Left lobe of liver (tissue), 2 donors: ENCODE data around the gene CAPS2. TPM values are rescaled to one million over a fixed set of nuclear protein-coding genes. Genes with fewer than 3 reads are reported as not detected.
"Not testable (repeated sequence)": the region's sequence is repeated elsewhere in the genome, so short reads cannot be mapped to it uniquely, and the experiment has no call there.

Source experiments
- ATAC-seq: fragments of 200-7000 bp; cut with Tn5 transposase; one replicate; pipeline ENCODE4 v1.9.1; 2020; ENCODE audit warnings: mild to moderate bottlenecking, moderate library complexity
- DNase-seq: peaks from one replicate; pipeline ENCODE4 v3.0.0-alpha.2; 2020; ENCODE audit warnings: low spot score
- total RNA-seq: library from RNA; stranded (reverse); gene quantifications from one replicate; pipeline ENCODE4 v1.2.1, GENCODE V29; 2021
- donor health status: DM: no; HTN: no; CAD: no; lungs with moderate emphysema.
- donor health status: DM: no; HTN: yes; CAD: no.

The CAPS2 gene
- 4.1 TPM for total RNA-seq

GRCh38 chr12:75329918-75330826, at the start of gene CAPS2:
TSS of gene CAPS2 (minus strand) at chr12:75330324. CDS start at chr12:75326498, 3,826 bp downstream.
- DNase-seq = peak; percentile 92

GRCh38 chr12:75378354-75378753, 48.2 kb upstream of the CAPS2 start:
- no peak for DNase-seq
- no peak for ATAC-seq

More at GRCh38 chr12:75329918-75330826, at the start of gene CAPS2:
- ATAC-seq = peak; percentile 94

- ATAC-seq (no peak), DNase-seq (no peak)
These were observed 44.8 kb upstream of the CAPS2 start for GRCh38 chr12:75374971-75375370.

GRCh38 chr12:75366629-75367028, 36.5 kb upstream of the CAPS2 start:
- ATAC-seq = no peak
- DNase-seq = no peak

- DNase-seq = no peak
- ATAC-seq = no peak
These were observed 34.8 kb upstream of the CAPS2 start for GRCh38 chr12:75364919-75365318.

- DNase-seq = no peak
- no peak for ATAC-seq
These were observed 31.3 kb upstream of the CAPS2 start for GRCh38 chr12:75361408-75361807.

GRCh38 chr12:75360920-75361319, 30.8 kb upstream of the CAPS2 start:
- ATAC-seq = no peak
- no peak for DNase-seq

- ATAC-seq (no peak), DNase-seq (no peak)
These were observed 23.9 kb upstream of the CAPS2 start for GRCh38 chr12:75354011-75354410.

- ATAC-seq (no peak), DNase-seq (no peak)
These were observed 20.3 kb upstream of the CAPS2 start for GRCh38 chr12:75350413-75350812.

- DNase-seq (no peak), ATAC-seq (no peak)
These were observed 19.8 kb upstream of the CAPS2 start for GRCh38 chr12:75349946-75350345.

- DNase-seq, ATAC-seq: not testable (repeated sequence)
These were observed 16.1 kb upstream of the CAPS2 start for GRCh38 chr12:75346215-75346614.

- ATAC-seq (no peak), DNase-seq (no peak)
These were observed 15.4 kb upstream of the CAPS2 start for GRCh38 chr12:75345531-75345930.

- no peak for DNase-seq
- ATAC-seq = no peak
These were observed 11.7 kb upstream of the CAPS2 start for GRCh38 chr12:75341873-75342272.

- ATAC-seq (no peak), DNase-seq (no peak)
These were observed 7.8 kb upstream of the CAPS2 start for GRCh38 chr12:75337905-75338304.

GRCh38 chr12:75334384-75335030, 4.4 kb upstream of the CAPS2 start, which contains the start of gene GLIPR1L1:
TSS of gene GLIPR1L1 (plus strand) at chr12:75334670. CDS start at chr12:75334729, 59 bp downstream.
- DNase-seq = peak; percentile 83
- ATAC-seq = peak; percentile 83

- no peak for ATAC-seq
- DNase-seq = no peak
These were observed 2.5 kb downstream of the CAPS2 start for GRCh38 chr12:75327642-75328041.

GRCh38 chr12:75323663-75324062, 6.5 kb downstream of the CAPS2 start:
- ATAC-seq = no peak

GRCh38 chr12:75322464-75322863, 7.7 kb downstream of the CAPS2 start:
- DNase-seq (no peak), ATAC-seq (no peak)

More at GRCh38 chr12:75323663-75324062, 6.5 kb downstream of the CAPS2 start:
- DNase-seq = no peak

GRCh38 chr12:75317784-75318183, 12.3 kb downstream of the CAPS2 start:
- no peak for DNase-seq
- ATAC-seq = no peak

- DNase-seq (no peak), ATAC-seq (no peak)
These were observed 14.6 kb downstream of the CAPS2 start for GRCh38 chr12:75315518-75315917.

GRCh38 chr12:75311369-75311768, 18.8 kb downstream of the CAPS2 start:
- DNase-seq = no peak
- ATAC-seq = no peak

GRCh38 chr12:75308279-75308678, 21.8 kb downstream of the CAPS2 start:
- no peak for ATAC-seq
- DNase-seq = no peak
